MM.1S (cell line): Measurements from ENCODE around the gene MYO1C.

ENCODE experiments used
- DNase-seq: peaks from one replicate; pipeline ENCODE4 v3.0.0-alpha.2; 2015
- H2AFZ ChIP-seq: fragments of 300-600 bp; sonication (generic); 2 replicates; pipeline ENCODE4 v1.6.0; 2016; ENCODE audit warnings: antibody characterized with exemption, low read length
- H3F3A ChIP-seq: fragments of 300-600 bp; sonication (generic); 2 replicates; pipeline ENCODE4 v1.6.1; 2016; ENCODE audit warnings: mild to moderate bottlenecking, antibody characterized with exemption, low read length, moderate library complexity, mixed read lengths; ENCODE audit not compliant: insufficient read depth
- H3K27ac ChIP-seq: fragments of 300-600 bp; sonication (generic); 2 replicates; pipeline ENCODE4 v1.5.1; 2016; ENCODE audit warnings: mild to moderate bottlenecking, low read length
- H3K27me3 ChIP-seq: fragments of 300-600 bp; sonication (generic); replicated peaks from 2 replicates; pipeline ENCODE4 v1.6.0; 2016; ENCODE audit warnings: low read length; ENCODE audit not compliant: insufficient read depth
- H3K36me3 ChIP-seq: fragments of 300-600 bp; sonication (generic); replicated peaks from 2 replicates; pipeline ENCODE4 v1.6.1; 2016; ENCODE audit warnings: mild to moderate bottlenecking, low read length, mixed read lengths; ENCODE audit not compliant: insufficient read depth
- H3K4me1 ChIP-seq: fragments of 300-600 bp; sonication (generic); 2 replicates; pipeline ENCODE4 v1.6.1; 2016; ENCODE audit warnings: low read length, mixed read lengths
- H3K4me2 ChIP-seq: fragments of 300-600 bp; sonication (generic); 2 replicates; pipeline ENCODE4 v1.6.0; 2016; ENCODE audit warnings: low read depth, low read length
- H3K4me3 ChIP-seq: fragments of 300-600 bp; sonication (generic); 2 replicates; pipeline ENCODE4 v1.5.1; 2016; ENCODE audit warnings: low read length, mixed read lengths
- H3K79me2 ChIP-seq: fragments of 300-600 bp; sonication (generic); 2 replicates; pipeline ENCODE4 v1.6.1; 2016; ENCODE audit warnings: mixed run types, low read length, mixed read lengths
- H3K9ac ChIP-seq: fragments of 300-600 bp; sonication (generic); 2 replicates; pipeline ENCODE4 v1.6.1; 2016; ENCODE audit warnings: low read length, mixed read lengths
- H3K9me2 ChIP-seq: fragments of 300-600 bp; sonication (generic); replicated peaks from 2 replicates; pipeline ENCODE4 v1.6.1; 2016; ENCODE audit warnings: mild to moderate bottlenecking, low read length, mixed read lengths; ENCODE audit not compliant: insufficient read depth
- H3K9me3 ChIP-seq: fragments of 300-600 bp; sonication (generic); replicated peaks from 2 replicates; pipeline ENCODE4 v1.6.1; 2016; ENCODE audit warnings: mild to moderate bottlenecking, low read length, mixed read lengths; ENCODE audit not compliant: insufficient read depth
- H4K20me1 ChIP-seq: fragments of 300-600 bp; sonication (generic); 2 replicates; pipeline ENCODE4 v1.6.1; 2016; ENCODE audit warnings: mild to moderate bottlenecking, low read length, moderate library complexity, mixed read lengths; ENCODE audit not compliant: insufficient read depth
- CTCF ChIP-seq: fragments of 300-600 bp; sonication (generic); IDR thresholded peaks from 2 replicates; pipeline ENCODE4 v1.5.1; 2016; ENCODE audit warnings: antibody characterized with exemption, low read length, mixed read lengths
- EZH2 ChIP-seq: fragments of 300-600 bp; sonication (generic); optimal IDR thresholded peaks from 2 replicates; pipeline ENCODE3; 2017; ENCODE audit warnings: low read depth, mild to moderate bottlenecking, antibody characterized with exemption, low read length, mixed read lengths
- EZH2phosphoT487 ChIP-seq: fragments of 300-600 bp; sonication (generic); IDR thresholded peaks from 2 replicates; pipeline ENCODE4 v1.6.1; 2018; ENCODE audit warnings: antibody characterized with exemption, low read length

Gene MYO1C

DNA sequence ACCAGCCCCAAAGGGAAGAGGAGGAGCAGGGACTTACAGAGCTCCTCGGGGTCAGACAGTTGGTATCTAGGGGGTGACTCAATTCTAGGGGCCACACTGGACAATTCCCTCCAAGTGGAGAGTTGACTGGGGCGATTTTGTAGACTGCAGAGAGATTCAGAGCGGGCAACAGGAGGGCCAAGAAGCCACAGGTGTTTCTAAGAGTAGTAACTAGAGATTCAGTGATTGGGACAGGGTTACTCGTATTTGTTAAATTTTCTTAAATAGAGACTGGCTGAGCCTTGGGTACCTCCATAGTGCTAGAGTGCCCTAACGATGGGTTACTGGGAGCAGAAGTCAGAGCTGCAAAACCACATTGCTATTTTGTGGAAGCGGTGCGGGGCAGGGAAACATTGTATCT lies 27.2 kb upstream of the MYO1C start:
- H4K20me1 ChIP-seq = no peaks in the 10 kb centered on the region
- no peaks in the 10 kb centered on the region for H3K9me2 ChIP-seq
- H3K27ac ChIP-seq = no peak overlapping the region
- no peak overlapping the region for H3K4me3 ChIP-seq
- H3K79me2 ChIP-seq = peaks cover 27% of the 10 kb centered on the region
- no peak overlapping the region for H3K4me2 ChIP-seq
- TF ChIP-seq EZH2phosphoT487 (no peak), CTCF (no peak), EZH2 (no peak)
- no peak overlapping the region for H2AFZ ChIP-seq
- peaks cover 6% of the 10 kb centered on the region for H3K4me1 ChIP-seq
- H3K9me3 ChIP-seq = no peaks in the 10 kb centered on the region
- no peaks in the 10 kb centered on the region for H3K27me3 ChIP-seq
- peaks cover 15% of the 10 kb centered on the region for H3F3A ChIP-seq
- H3K9ac ChIP-seq = no peak overlapping the region
- H3K36me3 ChIP-seq = no peaks in the 10 kb centered on the region
- no peak for DNase-seq

DNA sequence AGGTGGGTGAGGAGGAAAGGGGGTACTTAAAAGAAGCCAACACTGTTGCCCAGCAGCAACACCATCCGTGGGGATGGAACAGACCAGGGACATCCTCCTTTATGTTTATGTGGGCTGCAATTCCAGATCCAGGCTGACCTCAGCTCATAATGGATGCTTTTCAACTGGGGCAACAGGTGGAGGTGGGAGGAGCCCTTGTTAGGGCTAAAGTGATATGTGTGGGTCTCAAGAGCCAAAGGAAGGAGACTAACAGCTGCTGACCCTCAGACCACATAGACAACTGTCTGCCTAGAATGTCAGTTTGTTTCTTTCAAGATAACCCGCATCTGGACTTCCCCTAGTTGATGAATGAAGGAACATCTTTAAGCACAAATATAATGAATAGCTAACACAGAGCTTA lies 25.9 kb upstream of the MYO1C start:
- no peaks in the 10 kb centered on the region for H3K9me2 ChIP-seq
- H4K20me1 ChIP-seq = no peaks in the 10 kb centered on the region
- no peak overlapping the region for H3K4me3 ChIP-seq
- H3F3A ChIP-seq = peaks cover 15% of the 10 kb centered on the region
- no peak overlapping the region for H3K4me2 ChIP-seq
- no peaks in the 10 kb centered on the region for H3K9me3 ChIP-seq
- H2AFZ ChIP-seq = no peak overlapping the region
- H3K79me2 ChIP-seq = peaks cover 32% of the 10 kb centered on the region
- H3K27me3 ChIP-seq = no peaks in the 10 kb centered on the region
- no peaks in the 10 kb centered on the region for H3K36me3 ChIP-seq
- no peak overlapping the region for H3K27ac ChIP-seq
- TF ChIP-seq EZH2phosphoT487 (no peak), EZH2 (no peak), CTCF (no peak)
- no peak overlapping the region for H3K9ac ChIP-seq
- peaks cover 6% of the 10 kb centered on the region for H3K4me1 ChIP-seq
- DNase-seq = no peak

GRCh38 chr17:1516388-1517161 lies 24.1 kb upstream of the MYO1C start, which contains the start of gene INPP5K:
Gene INPP5K (minus strand): TSS chr17:1516612. CDS start chr17:1516499, 113 bp downstream.
- peak; percentile 98 for DNase-seq
- Histone ChIP-seq H3K79me2 (peaks cover 32% of the 10 kb centered on the region), H3K4me2 (peak within 1 kb of the TSS; percentile 87), H3K9me2 (no peaks in the 10 kb centered on the region), H3K36me3 (no peaks in the 10 kb centered on the region), H2AFZ (peak within 1 kb of the TSS; percentile 94), H3K9me3 (no peaks in the 10 kb centered on the region), H4K20me1 (no peaks in the 10 kb centered on the region), H3K4me3 (peak within 1 kb of the TSS; percentile 92), H3K4me1 (peaks cover 6% of the 10 kb centered on the region), H3K27me3 (no peaks in the 10 kb centered on the region), H3F3A (peaks cover 15% of the 10 kb centered on the region), H3K27ac (peak within 1 kb of the TSS; percentile 54; the same call in 1 of the 2 replicates), H3K9ac (peak within 1 kb of the TSS; percentile 84)
- TF ChIP-seq EZH2 = no peak
- TF ChIP-seq CTCF = no peak
- TF ChIP-seq EZH2phosphoT487 = no peak
